Stimulated activated CD8-positive, alpha-beta memory T cell treated with anti-CD3 and anti-CD28 coated beads, Interleukin-7, amount 100 ng/mL, for 1 hour (primary cell): Measurements from ENCODE around the gene ARHGAP24.
"Not testable (repeated sequence)": the region's sequence is repeated elsewhere in the genome, so short reads cannot be mapped to it uniquely, and the experiment has no call there.

Experiments used
- DNase-seq, 2 donors: peaks; one replicate each; pipeline ENCODE4 v3.0.0-alpha.2; 2020; ENCODE audit warnings: low read depth in 2 of 2

The ARHGAP24 gene

GRCh38 chr4:85913931-85914694, 439.2 kb downstream of the ARHGAP24 start:
- DNase-seq, result no peak

- DNase-seq, result not testable (repeated sequence)
Observed at GRCh38 chr4:85915570-85915969, 440.6 kb downstream of the ARHGAP24 start.

- no peak for DNase-seq
Observed at GRCh38 chr4:85919200-85919887, 444.4 kb downstream of the ARHGAP24 start.

- no peak for DNase-seq
Observed at GRCh38 chr4:85925071-85925470, 450.1 kb downstream of the ARHGAP24 start.

GRCh38 chr4:85928775-85929591, 454.0 kb downstream of the ARHGAP24 start:
- DNase-seq, result no peak

- no peak for DNase-seq
Observed at GRCh38 chr4:85929961-85930665, 455.2 kb downstream of the ARHGAP24 start.

- no peak for DNase-seq
Observed at GRCh38 chr4:85932500-85933290, 457.7 kb downstream of the ARHGAP24 start.

GRCh38 chr4:85933291-85933640, 458.3 kb downstream of the ARHGAP24 start:
- DNase-seq, result no peak

GRCh38 chr4:85937507-85937906, 462.6 kb downstream of the ARHGAP24 start:
- DNase-seq, result no peak

- DNase-seq, result no peak
Observed at GRCh38 chr4:85938062-85938461, 463.1 kb downstream of the ARHGAP24 start.

- DNase-seq, result no peak
Observed at GRCh38 chr4:85938902-85939301, 464.0 kb downstream of the ARHGAP24 start.

GRCh38 chr4:85939595-85939994, 464.6 kb downstream of the ARHGAP24 start:
- no peak for DNase-seq

- no peak for DNase-seq
Observed at GRCh38 chr4:85940151-85940550, 465.2 kb downstream of the ARHGAP24 start.

GRCh38 chr4:85942107-85942506, 467.2 kb downstream of the ARHGAP24 start:
- no peak for DNase-seq

GRCh38 chr4:85946821-85947220, 471.9 kb downstream of the ARHGAP24 start:
- no peak for DNase-seq

- DNase-seq, result no peak
Observed at GRCh38 chr4:85951099-85951498, 476.1 kb downstream of the ARHGAP24 start.

- no peak for DNase-seq
Observed at GRCh38 chr4:85952528-85952927, 477.6 kb downstream of the ARHGAP24 start.

GRCh38 chr4:85952972-85953650, 478.2 kb downstream of the ARHGAP24 start:
- DNase-seq, result no peak

- DNase-seq, result no peak
Observed at GRCh38 chr4:85953651-85954018, 478.7 kb downstream of the ARHGAP24 start.

- DNase-seq, result no peak
Observed at GRCh38 chr4:85955620-85956292, 480.8 kb downstream of the ARHGAP24 start.
